ENCODE results near the gene SNX12.

- TF ChIP-seq ZNF70 (CRISPR knock-in tag; IDR thresholded peaks at IDR 0.05) (no peak), SNAI2 (CRISPR knock-in tag; IDR thresholded peaks at IDR 0.05) (no peak), ZFP3 (CRISPR knock-in tag; IDR thresholded peaks at IDR 0.05) (no peak), BACH2 (CRISPR knock-in tag; IDR thresholded peaks at IDR 0.05; ENCODE audit: borderline replicate concordance) (no peak), ZFP30 (CRISPR knock-in tag; IDR thresholded peaks at IDR 0.05) (no peak), PATZ1 (CRISPR knock-in tag; IDR thresholded peaks at IDR 0.05; ENCODE audit: borderline replicate concordance) (no peak), PPARA (CRISPR knock-in tag; IDR thresholded peaks at IDR 0.05; ENCODE audit: borderline replicate concordance) (no peak), CREB5 (CRISPR knock-in tag; IDR thresholded peaks at IDR 0.05; ENCODE audit: low read depth) (no peak)
Observed at GRCh38 chrX:71099736-71100135, 31.6 kb upstream of the SNX12 start.
